ENCODE results near the gene TOM1. TPM values are rescaled to one million over a fixed set of nuclear protein-coding genes. Genes with fewer than 3 reads are reported as not detected.

TOM1 gene
- polyA plus RNA-seq, 2 donors, result 86.4 to 88.0 TPM

DNA sequence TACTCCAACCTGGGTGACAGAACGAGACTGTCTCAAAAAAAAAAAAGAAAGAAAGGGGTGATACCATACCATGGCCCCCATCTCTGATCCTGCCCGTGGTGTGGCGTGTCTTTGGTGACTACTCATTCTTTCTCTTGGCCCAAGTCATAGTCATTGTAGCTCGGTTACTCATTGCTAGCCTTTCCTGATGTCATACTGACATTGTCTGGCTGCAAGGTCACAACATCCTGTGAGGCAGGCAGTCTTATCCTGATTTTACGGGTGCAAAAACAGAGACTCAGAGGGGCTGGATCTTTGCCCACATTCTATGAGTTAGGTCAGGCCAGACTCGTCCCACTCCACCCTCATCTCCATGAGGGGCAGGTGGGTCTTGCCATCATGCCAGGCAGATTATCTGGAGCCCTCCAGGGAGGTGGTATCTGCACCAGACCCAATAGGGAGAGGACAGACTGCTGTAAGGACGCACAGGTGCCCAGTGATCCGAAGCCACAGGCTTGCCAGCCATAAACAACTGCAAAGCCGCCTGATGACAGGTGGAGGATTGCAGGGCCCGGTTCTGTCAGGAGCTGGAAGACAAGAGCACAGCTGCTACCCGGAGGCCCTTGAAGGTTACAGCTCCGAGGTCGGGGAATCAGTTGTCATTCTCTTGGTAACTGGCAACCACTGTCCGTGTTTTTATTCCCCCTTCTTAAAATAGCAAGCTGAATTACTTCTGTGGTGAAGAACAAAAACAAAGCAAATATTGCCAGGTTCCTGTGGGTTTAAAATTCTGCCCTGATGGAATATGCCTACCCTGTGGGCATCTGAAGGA lies 13.8 kb downstream of the TOM1 start:
- peak overlapping the region; percentile 73 to 98 for H3K27ac ChIP-seq (ENCODE audit: low read depth in 2 of 2, low read length in 1 of 2)
- H3K4me1 ChIP-seq (ENCODE audit: control insufficient read depth in 2 of 2, insufficient read depth in 2 of 2, low read length in 1 of 2), result peaks cover 14 to 39% of the 10 kb centered on the region in 2 donors
- no peaks in the 10 kb centered on the region for H3K9me3 ChIP-seq (ENCODE audit: control insufficient read depth in 2 of 2, insufficient read depth in 1 of 2, low read depth in 1 of 2, low read length in 1 of 2)
- H3K27me3 ChIP-seq (ENCODE audit: control insufficient read depth in 1 of 2, insufficient read depth in 2 of 2, low read length in 2 of 2), result no peaks in the 10 kb centered on the region
- H3K36me3 ChIP-seq (ENCODE audit: control insufficient read depth in 2 of 2, insufficient read depth in 2 of 2, low read length in 1 of 2), result peaks cover 3 to 20% of the 10 kb centered on the region in 2 donors
- WGBS, 2 donors, result 53 to 58% methylated on average over 14 of the region's 14 CpGs
- peak overlapping the region; percentile 23 to 37 for H3K4me3 ChIP-seq (ENCODE audit: low read depth in 1 of 2, low read length in 2 of 2)

DNA sequence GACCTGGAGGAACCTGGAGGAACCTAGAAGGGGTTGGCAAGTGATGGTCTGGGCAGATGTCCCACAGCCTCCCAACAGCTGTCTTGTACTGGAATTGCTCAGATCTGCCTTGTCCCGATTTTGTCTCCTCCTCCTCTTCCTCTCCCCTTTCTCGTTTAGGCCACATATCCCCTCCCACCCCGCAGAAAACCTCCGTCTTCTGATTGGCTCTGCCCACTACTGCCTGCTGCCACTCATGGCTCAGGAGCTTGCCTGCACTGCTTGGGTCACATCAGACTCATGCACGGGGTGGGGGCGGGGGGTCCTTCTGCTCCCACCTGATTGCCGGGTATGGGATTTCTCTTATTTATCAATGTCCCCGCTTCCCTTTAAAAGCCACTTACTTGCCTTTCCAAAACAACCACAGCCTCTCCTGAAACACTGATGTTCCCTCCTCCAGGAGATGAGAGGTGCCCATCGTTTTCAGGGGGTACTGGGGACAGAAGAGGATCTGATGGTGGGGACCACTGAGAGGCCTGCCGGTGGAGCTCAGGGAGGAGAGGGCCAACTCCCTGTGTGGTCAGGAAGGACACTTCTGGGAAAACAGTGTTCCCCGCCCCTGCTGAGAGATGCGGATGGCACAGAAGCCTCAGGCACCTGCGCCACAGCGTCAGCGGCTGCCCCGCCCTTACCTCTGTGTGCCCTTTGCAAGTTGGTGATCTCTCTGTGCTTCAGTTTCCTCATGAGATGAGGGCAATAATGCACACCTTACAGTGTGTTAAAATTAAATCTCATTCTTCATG lies 14.7 kb downstream of the TOM1 start:
- H3K36me3 ChIP-seq (ENCODE audit: control insufficient read depth in 2 of 2, insufficient read depth in 2 of 2, low read length in 1 of 2), result peaks cover 8 to 28% of the 10 kb centered on the region in 2 donors
- peak overlapping the region; percentile 73 to 98 for H3K27ac ChIP-seq (ENCODE audit: low read depth in 2 of 2, low read length in 1 of 2)
- H3K27me3 ChIP-seq (ENCODE audit: control insufficient read depth in 1 of 2, insufficient read depth in 2 of 2, low read length in 2 of 2), result no peaks in the 10 kb centered on the region
- H3K9me3 ChIP-seq (ENCODE audit: control insufficient read depth in 2 of 2, insufficient read depth in 1 of 2, low read depth in 1 of 2, low read length in 1 of 2), result no peaks in the 10 kb centered on the region
- peak overlapping the region; percentile 17 to 37 for H3K4me3 ChIP-seq (ENCODE audit: low read depth in 1 of 2, low read length in 2 of 2)
- peaks cover 14 to 39% of the 10 kb centered on the region in 2 donors for H3K4me1 ChIP-seq (ENCODE audit: control insufficient read depth in 2 of 2, insufficient read depth in 2 of 2, low read length in 1 of 2)
- 60 to 65% methylated on average over 16 of the region's 16 CpGs for WGBS, 2 donors

DNA sequence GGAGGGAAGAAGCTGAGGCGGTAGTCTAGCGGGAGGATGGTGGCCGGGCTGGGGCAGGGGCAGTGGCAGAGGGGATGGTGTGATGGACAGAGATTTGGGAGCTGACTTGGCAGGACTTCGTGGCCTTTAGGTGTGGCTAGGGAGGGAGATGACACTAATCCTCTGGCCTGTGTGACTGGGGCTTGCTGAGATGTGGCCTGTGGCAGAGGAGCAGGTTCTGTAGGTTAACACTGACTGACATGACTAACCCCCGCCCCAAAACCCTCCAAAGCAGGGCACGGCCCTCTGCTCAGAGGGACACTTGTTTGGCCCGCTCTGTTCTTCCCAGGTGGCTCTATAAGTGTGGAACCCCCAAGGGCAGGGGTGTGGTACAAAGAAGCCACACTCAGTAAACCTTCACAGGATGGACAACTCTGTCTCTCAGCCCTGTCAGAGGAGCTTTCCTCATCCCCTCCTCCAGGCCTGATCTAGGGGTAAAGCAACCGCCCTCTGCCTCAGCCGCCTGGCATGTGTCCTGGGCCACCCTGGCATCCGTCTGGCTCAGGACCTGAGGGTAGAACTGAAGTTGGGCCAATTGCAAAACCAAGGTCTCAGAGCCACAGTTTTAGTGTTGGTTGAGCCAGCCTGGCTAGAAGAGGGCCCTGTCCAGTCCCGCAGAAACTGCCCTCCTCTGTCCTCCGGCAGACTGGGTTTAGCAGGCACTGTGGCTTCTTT lies 15.6 kb downstream of the TOM1 start:
- no peak overlapping the region for H3K4me3 ChIP-seq (ENCODE audit: low read depth in 1 of 2, low read length in 2 of 2)
- no peaks in the 10 kb centered on the region for H3K27me3 ChIP-seq (ENCODE audit: control insufficient read depth in 1 of 2, insufficient read depth in 2 of 2, low read length in 2 of 2)
- H3K9me3 ChIP-seq (ENCODE audit: control insufficient read depth in 2 of 2, insufficient read depth in 1 of 2, low read depth in 1 of 2, low read length in 1 of 2), result no peaks in the 10 kb centered on the region
- WGBS, 2 donors, result 62 to 64% methylated on average over 12 of the region's 12 CpGs
- peaks cover 14 to 37% of the 10 kb centered on the region in 2 donors for H3K4me1 ChIP-seq (ENCODE audit: control insufficient read depth in 2 of 2, insufficient read depth in 2 of 2, low read length in 1 of 2)
- H3K36me3 ChIP-seq (ENCODE audit: control insufficient read depth in 2 of 2, insufficient read depth in 2 of 2, low read length in 1 of 2), result peaks cover 13 to 35% of the 10 kb centered on the region in 2 donors
- H3K27ac ChIP-seq (ENCODE audit: low read depth in 2 of 2, low read length in 1 of 2), result peak overlapping the region; percentile 92 to 98

DNA sequence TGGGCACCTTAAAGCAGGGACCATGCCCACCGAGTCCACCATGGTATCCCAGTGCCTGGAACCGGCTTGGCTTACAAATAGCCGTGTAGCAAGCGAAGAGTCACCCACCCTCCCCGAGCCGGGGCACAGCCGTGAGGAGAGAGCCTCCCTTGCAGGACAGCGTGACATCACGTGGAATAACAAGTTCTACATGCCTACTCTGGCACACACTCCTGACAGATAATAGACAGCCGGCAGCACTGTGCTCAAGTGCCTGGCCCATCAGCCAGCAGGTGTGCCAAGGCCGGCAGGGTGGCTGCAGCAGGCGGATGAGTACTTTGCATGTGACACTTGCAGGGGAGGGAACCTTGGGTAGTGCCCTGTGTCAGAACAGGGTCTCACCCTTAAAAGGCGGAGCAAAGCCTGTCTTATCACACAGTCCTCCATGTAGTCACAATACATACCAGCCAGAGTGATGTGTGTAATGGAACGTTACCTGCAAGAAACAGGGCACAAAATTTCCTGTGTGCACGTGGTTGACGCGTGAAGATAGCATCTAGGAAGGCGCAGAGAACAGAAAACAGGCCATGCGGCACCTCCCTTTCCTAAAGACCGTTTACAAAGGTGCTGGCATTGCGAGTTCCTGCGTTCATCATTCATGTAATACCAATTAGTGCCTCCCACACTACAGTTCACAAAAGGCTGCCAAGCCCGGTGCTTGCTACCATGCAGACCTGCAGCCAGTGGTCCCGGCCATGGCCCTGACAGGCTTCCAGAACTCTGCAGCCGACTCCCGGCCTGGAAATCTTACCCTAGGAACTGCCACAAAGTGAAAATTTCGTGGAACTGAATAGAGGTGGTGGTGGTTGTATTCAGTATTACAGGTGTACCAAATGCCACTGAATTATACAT lies 16.4 kb downstream of the TOM1 start:
- Histone ChIP-seq H3K27me3 (ENCODE audit: control insufficient read depth in 1 of 2, insufficient read depth in 2 of 2, low read length in 2 of 2) (no peaks in the 10 kb centered on the region), H3K4me3 (ENCODE audit: low read depth in 1 of 2, low read length in 2 of 2) (no peak overlapping the region), H3K36me3 (ENCODE audit: control insufficient read depth in 2 of 2, insufficient read depth in 2 of 2, low read length in 1 of 2) (peaks cover 13 to 40% of the 10 kb centered on the region in 2 donors), H3K4me1 (ENCODE audit: control insufficient read depth in 2 of 2, insufficient read depth in 2 of 2, low read length in 1 of 2) (peaks cover 10 to 33% of the 10 kb centered on the region in 2 donors), H3K27ac (ENCODE audit: low read depth in 2 of 2, low read length in 1 of 2) (peak overlapping the region; percentile 92 to 98), H3K9me3 (ENCODE audit: control insufficient read depth in 2 of 2, insufficient read depth in 1 of 2, low read depth in 1 of 2, low read length in 1 of 2) (no peaks in the 10 kb centered on the region)
- 48 to 62% methylated on average over 27 of the region's 27 CpGs for WGBS, 2 donors

DNA sequence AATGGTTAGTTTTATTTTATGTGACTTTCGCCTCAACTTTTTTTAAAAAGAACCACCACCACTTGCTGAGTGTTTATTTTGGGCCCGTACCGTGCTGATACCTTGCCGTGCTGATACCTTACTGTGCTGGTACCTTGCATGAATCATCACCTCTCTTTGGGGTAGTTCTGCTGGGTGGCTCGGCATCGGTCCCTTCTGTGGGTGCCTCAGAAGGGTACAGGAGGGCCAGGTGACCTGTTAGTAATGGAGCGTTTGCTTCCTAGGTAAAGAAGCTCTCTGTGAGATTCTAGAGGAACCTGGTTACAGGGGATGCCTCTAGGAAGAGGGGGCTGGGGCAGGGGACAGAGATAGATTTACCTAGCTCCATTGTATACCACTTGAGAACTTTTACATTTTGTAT lies 17.1 kb downstream of the TOM1 start:
- peaks cover 13 to 35% of the 10 kb centered on the region in 2 donors for H3K36me3 ChIP-seq (ENCODE audit: control insufficient read depth in 2 of 2, insufficient read depth in 2 of 2, low read length in 1 of 2)
- no peaks in the 10 kb centered on the region for H3K9me3 ChIP-seq (ENCODE audit: control insufficient read depth in 2 of 2, insufficient read depth in 1 of 2, low read depth in 1 of 2, low read length in 1 of 2)
- peak overlapping the region; percentile 68 to 85 for H3K27ac ChIP-seq (ENCODE audit: low read depth in 2 of 2, low read length in 1 of 2)
- H3K4me1 ChIP-seq (ENCODE audit: control insufficient read depth in 2 of 2, insufficient read depth in 2 of 2, low read length in 1 of 2), result peaks cover 6 to 27% of the 10 kb centered on the region in 2 donors
- H3K27me3 ChIP-seq (ENCODE audit: control insufficient read depth in 1 of 2, insufficient read depth in 2 of 2, low read length in 2 of 2), result no peaks in the 10 kb centered on the region
- 93 to 94% methylated on average over 7 of the region's 7 CpGs for WGBS, 2 donors
- no peak overlapping the region for H3K4me3 ChIP-seq (ENCODE audit: low read depth in 1 of 2, low read length in 2 of 2)

DNA sequence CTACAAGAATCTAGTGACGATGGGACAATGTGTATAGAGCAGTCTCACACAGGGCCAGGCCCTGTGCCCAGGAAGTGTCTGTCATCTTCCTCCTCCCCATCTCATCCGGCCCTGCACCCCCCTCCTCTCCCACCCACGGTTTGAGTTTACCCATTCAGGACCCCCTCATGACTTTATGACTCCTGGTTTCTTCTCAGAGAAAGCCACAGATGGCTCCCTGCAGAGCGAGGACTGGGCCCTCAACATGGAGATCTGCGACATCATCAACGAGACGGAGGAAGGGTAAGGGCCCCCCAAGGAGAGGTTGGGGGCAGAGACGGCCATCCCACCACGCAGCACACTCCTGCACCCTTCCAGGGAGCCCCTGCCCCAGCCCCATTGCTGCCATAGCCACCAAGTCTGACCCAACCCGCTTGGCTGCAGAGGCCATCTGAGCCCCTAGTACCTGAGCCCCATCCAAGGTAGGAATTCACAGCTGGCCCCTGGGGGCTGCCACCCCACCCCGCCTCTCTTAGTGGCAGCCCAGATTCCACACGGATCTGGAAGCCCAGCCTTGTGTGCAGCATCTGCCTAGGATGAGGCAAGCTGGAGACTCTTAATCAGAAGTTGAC lies 18.1 kb downstream of the TOM1 start:
- H3K27me3 ChIP-seq (ENCODE audit: control insufficient read depth in 1 of 2, insufficient read depth in 2 of 2, low read length in 2 of 2), result no peaks in the 10 kb centered on the region
- no peak overlapping the region for H3K4me3 ChIP-seq (ENCODE audit: low read depth in 1 of 2, low read length in 2 of 2)
- peak overlapping the region in 1 of 2 donors; percentile 29 for H3K27ac ChIP-seq (ENCODE audit: low read depth in 2 of 2, low read length in 1 of 2)
- WGBS, 2 donors, result 84 to 86% methylated on average over 12 of the region's 12 CpGs
- H3K4me1 ChIP-seq (ENCODE audit: control insufficient read depth in 2 of 2, insufficient read depth in 2 of 2, low read length in 1 of 2), result peaks cover 4 to 19% of the 10 kb centered on the region in 2 donors
- peaks cover 13 to 44% of the 10 kb centered on the region in 2 donors for H3K36me3 ChIP-seq (ENCODE audit: control insufficient read depth in 2 of 2, insufficient read depth in 2 of 2, low read length in 1 of 2)
- no peaks in the 10 kb centered on the region for H3K9me3 ChIP-seq (ENCODE audit: control insufficient read depth in 2 of 2, insufficient read depth in 1 of 2, low read depth in 1 of 2, low read length in 1 of 2)

DNA sequence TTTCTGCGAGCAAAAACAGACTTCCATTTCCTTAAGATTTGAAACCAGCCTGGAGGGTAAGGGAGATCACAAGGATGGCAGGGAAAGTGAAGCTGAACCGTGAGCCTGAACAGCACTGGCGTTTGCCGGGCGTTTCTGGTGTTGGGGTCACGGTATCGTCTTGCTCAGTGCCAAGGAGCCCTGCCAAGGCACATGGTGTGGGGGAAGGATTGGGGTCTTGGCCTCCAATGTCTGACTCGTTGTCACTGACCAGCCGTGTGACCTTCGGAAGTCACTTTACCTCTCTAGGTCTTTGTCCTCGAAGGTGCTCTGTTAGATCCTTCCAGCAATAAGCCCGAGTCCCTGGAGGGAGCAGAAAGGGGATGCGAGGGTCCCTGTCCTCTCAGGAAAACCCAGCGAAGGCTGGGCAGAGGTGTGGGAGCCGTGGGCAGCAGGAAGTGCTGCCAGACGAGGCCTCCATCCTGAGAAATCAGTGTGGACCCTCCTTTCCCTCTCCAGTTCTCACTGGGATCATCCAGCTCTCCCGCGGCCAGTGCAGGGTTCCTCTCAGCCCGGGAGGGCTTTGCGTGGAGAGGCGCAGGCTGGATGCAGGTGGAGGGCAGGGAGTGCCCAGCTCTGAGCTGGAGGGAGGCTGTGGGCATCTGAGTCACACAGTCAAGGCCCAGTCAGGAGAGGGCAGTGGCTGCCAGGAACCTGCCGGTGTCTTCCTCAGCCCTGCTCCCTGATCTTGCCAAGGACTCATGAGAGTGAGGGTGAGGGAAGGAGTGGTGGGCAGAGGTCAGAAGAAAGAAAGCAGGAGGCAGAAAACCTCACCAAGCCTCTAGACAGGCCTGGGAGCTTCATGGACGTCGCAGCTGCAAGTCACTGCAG lies 18.9 kb downstream of the TOM1 start:
- peaks cover 13 to 52% of the 10 kb centered on the region in 2 donors for H3K36me3 ChIP-seq (ENCODE audit: control insufficient read depth in 2 of 2, insufficient read depth in 2 of 2, low read length in 1 of 2)
- H3K4me3 ChIP-seq (ENCODE audit: low read depth in 1 of 2, low read length in 2 of 2), result no peak overlapping the region
- no peak overlapping the region for H3K27ac ChIP-seq (ENCODE audit: low read depth in 2 of 2, low read length in 1 of 2)
- peaks cover 3 to 17% of the 10 kb centered on the region in 2 donors for H3K4me1 ChIP-seq (ENCODE audit: control insufficient read depth in 2 of 2, insufficient read depth in 2 of 2, low read length in 1 of 2)
- no peaks in the 10 kb centered on the region for H3K27me3 ChIP-seq (ENCODE audit: control insufficient read depth in 1 of 2, insufficient read depth in 2 of 2, low read length in 2 of 2)
- 90 to 91% methylated on average over 24 of the region's 24 CpGs for WGBS, 2 donors
- H3K9me3 ChIP-seq (ENCODE audit: control insufficient read depth in 2 of 2, insufficient read depth in 1 of 2, low read depth in 1 of 2, low read length in 1 of 2), result no peaks in the 10 kb centered on the region
